Measurements from ENCODE around the gene SYNPO2.
A peak's percentile ranks its signal among the peaks of the same experiment; 100 is the strongest.

SYNPO2 gene

GRCh38 chr4:119025420-119025819, 136.8 kb downstream of the SYNPO2 start:
- ChIA-PET CTCF (interaction anchor here (0.5 to 3.2 kb wide), 8 partner anchors 9 to 261 kb away, joined by 3 to 14 read pairs (median 4); no protein-coding TSS in a partner anchor), POLR2A (interaction anchor here (0.8 to 1.7 kb wide), 5 partner anchors 9 to 184 kb away, joined by 3 to 8 read pairs (median 5); no protein-coding TSS in a partner anchor)
- no peak overlapping the region for H3K4me3 ChIP-seq (ENCODE audit: low read depth, low read length)
- no peak for DNase-seq (ENCODE audit: low read depth, low spot score)
- no peak for TF ChIP-seq CTCF (IDR thresholded peaks at IDR 0.05; ENCODE audit: insufficient read depth, low read length, missing control alignments)

- no peak for TF ChIP-seq CTCF (IDR thresholded peaks at IDR 0.05; ENCODE audit: insufficient read depth, low read length, missing control alignments)
- CTCF ChIA-PET, result interaction anchor here (0.7 to 3.2 kb wide), 10 partner anchors 8 to 261 kb away, joined by 3 to 14 read pairs (median 4); no protein-coding TSS in a partner anchor
- H3K4me3 ChIP-seq (ENCODE audit: low read depth, low read length), result peak overlapping the region; percentile 68
- DNase-seq (ENCODE audit: low read depth, low spot score), result peak; percentile 88
- POLR2A ChIA-PET, result interaction anchor here (0.7 to 1.7 kb wide), 9 partner anchors 9 to 183 kb away, joined by 3 to 8 read pairs (median 4); no protein-coding TSS in a partner anchor
These were observed 137.4 kb downstream of the SYNPO2 start for GRCh38 chr4:119025916-119026661.

- no peak for TF ChIP-seq CTCF (IDR thresholded peaks at IDR 0.05; ENCODE audit: insufficient read depth, low read length, missing control alignments)
- POLR2A ChIA-PET, result interaction anchor here (0.7 to 2.2 kb wide), 7 partner anchors 9 to 273 kb away, joined by 3 to 8 read pairs (median 4); no protein-coding TSS in a partner anchor
- no peak for DNase-seq (ENCODE audit: low read depth, low spot score)
- peak overlapping the region; percentile 68 for H3K4me3 ChIP-seq (ENCODE audit: low read depth, low read length)
- CTCF ChIA-PET, result interaction anchor here (0.8 to 3.2 kb wide), 6 partner anchors 9 to 260 kb away, joined by 3 to 14 read pairs (median 4); no protein-coding TSS in a partner anchor
These were observed 138.2 kb downstream of the SYNPO2 start for GRCh38 chr4:119026662-119027444.

- H3K4me3 ChIP-seq (ENCODE audit: low read depth, low read length), result peak overlapping the region; percentile 68
- no peak for TF ChIP-seq CTCF (IDR thresholded peaks at IDR 0.05; ENCODE audit: insufficient read depth, low read length, missing control alignments)
- DNase-seq (ENCODE audit: low read depth, low spot score), result no peak
- CTCF ChIA-PET, result interaction anchor here (1.6 kb wide), 1 partner anchor 15 kb away, joined by 3 read pairs; no protein-coding TSS in a partner anchor
- POLR2A ChIA-PET, result interaction anchor here (0.6 to 2.2 kb wide), 2 partner anchors 13 to 272 kb away, joined by 3 to 5 read pairs; no protein-coding TSS in a partner anchor
These were observed 139.2 kb downstream of the SYNPO2 start for GRCh38 chr4:119027811-119028210.

- POLR2A ChIA-PET, result interaction anchor here (0.6 to 2.2 kb wide), 3 partner anchors 12 to 271 kb away, joined by 3 to 5 read pairs (median 4); no protein-coding TSS in a partner anchor
- CTCF ChIA-PET, result interaction anchor here (1.3 to 1.6 kb wide), 2 partner anchors 14 to 46 kb away, joined by 3 read pairs; no protein-coding TSS in a partner anchor
- peak overlapping the region; percentile 68 for H3K4me3 ChIP-seq (ENCODE audit: low read depth, low read length)
These were observed 139.6 kb downstream of the SYNPO2 start for GRCh38 chr4:119028296-119028695.

More at GRCh38 chr4:119028296-119028695, 139.6 kb downstream of the SYNPO2 start:
- DNase-seq (ENCODE audit: low read depth, low spot score), result no peak
- TF ChIP-seq CTCF (IDR thresholded peaks at IDR 0.05; ENCODE audit: insufficient read depth, low read length, missing control alignments), result no peak
